Ecto neural progenitor cell (in vitro differentiated cells): ENCODE measurements around the gene ZMYND15.

ENCODE experiments used
- DNase-seq: peaks from one replicate; pipeline ENCODE4 v3.0.0-alpha.2; 2018; ENCODE audit warnings: low spot score

ZMYND15 gene

GRCh38 chr17:4788159-4788806, 48.6 kb downstream of the ZMYND15 start:
- DNase-seq: no peak

DNA sequence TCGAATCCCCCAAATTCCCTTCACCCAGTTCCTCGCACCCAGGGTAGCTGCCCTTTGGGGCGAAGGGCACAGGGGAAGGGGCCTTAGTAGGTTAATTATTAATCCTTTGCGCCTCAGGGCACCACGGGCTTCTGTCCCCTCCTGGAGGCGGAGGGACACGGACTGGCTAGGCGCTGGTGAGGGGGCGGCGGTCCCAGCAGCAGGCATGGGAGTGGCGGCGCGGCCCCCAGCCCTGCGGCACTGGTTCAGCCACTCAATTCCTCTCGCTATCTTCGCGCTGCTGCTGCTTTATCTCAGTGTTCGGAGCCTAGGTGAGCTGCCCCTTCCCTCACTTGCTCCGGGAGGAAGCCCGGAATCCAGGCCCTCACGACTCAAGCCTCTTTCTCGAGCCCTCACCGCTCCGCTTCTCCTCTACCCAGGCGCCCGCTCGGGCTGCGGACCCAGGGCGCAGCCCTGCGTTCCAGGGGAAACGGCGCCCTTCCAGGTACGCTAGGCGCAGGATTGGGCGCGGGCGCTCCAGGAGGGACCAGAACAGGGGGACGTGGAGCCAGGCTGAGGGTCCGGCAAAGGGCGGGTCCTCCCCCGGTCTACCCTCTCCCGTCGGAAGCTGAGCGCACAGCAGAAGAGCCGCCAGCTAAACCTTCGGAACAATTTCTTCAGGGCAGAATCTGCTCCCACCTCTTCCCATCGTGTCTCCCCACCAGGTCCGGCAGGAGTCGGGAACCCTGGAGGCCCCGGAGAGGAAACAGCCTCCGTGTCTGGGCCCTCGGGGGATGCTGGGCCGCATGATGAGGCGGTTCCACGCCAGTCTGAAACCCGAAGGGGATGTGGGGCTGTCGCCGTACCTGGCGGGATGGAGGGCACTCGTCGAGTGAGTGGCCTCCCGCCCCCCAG, 49.4 kb downstream of the ZMYND15 start, which contains the start of gene GLTPD2:
Gene GLTPD2, plus strand, starts transcription at position 158 of the 894 bp plus-strand sequence. Its CDS starts 48 bp downstream, at position 206.
- peak; percentile 74 for DNase-seq

- no peak for DNase-seq
These were observed 50.0 kb downstream of the ZMYND15 start for GRCh38 chr17:4789701-4789950.

- peak; percentile 95 for DNase-seq
These were observed 50.5 kb downstream of the ZMYND15 start for GRCh38 chr17:4789951-4790704.

GRCh38 chr17:4790705-4791088, 51.1 kb downstream of the ZMYND15 start:
- DNase-seq: no peak

GRCh38 chr17:4795168-4795567, 55.5 kb downstream of the ZMYND15 start:
- DNase-seq: no peak
